GM19467 (cell line): ENCODE data around the gene NBPF3.
A peak's percentile ranks its signal among the peaks of the same experiment; 100 is the strongest.
"Not testable (repeated sequence)": the region's sequence is repeated elsewhere in the genome, so short reads cannot be mapped to it uniquely, and the experiment has no call there.

Source experiments
- ATAC-seq: cut with Tn5 transposase; IDR thresholded peaks from one replicate; pipeline ENCODE4 v1.9.1; 2021; ENCODE audit warnings: mild to moderate bottlenecking, moderate library complexity; ENCODE audit not compliant: unreplicated experiment

Gene NBPF3, protein sequence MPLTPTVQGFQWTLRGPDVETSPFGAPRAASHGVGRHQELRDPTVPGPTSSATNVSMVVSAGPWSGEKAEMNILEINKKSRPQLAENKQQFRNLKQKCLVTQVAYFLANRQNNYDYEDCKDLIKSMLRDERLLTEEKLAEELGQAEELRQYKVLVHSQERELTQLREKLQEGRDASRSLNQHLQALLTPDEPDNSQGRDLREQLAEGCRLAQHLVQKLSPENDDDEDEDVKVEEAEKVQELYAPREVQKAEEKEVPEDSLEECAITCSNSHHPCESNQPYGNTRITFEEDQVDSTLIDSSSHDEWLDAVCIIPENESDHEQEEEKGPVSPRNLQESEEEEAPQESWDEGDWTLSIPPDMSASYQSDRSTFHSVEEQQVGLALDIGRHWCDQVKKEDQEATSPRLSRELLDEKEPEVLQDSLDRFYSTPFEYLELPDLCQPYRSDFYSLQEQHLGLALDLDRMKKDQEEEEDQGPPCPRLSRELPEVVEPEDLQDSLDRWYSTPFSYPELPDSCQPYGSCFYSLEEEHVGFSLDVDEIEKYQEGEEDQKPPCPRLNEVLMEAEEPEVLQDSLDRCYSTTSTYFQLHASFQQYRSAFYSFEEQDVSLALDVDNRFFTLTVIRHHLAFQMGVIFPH

DNA sequence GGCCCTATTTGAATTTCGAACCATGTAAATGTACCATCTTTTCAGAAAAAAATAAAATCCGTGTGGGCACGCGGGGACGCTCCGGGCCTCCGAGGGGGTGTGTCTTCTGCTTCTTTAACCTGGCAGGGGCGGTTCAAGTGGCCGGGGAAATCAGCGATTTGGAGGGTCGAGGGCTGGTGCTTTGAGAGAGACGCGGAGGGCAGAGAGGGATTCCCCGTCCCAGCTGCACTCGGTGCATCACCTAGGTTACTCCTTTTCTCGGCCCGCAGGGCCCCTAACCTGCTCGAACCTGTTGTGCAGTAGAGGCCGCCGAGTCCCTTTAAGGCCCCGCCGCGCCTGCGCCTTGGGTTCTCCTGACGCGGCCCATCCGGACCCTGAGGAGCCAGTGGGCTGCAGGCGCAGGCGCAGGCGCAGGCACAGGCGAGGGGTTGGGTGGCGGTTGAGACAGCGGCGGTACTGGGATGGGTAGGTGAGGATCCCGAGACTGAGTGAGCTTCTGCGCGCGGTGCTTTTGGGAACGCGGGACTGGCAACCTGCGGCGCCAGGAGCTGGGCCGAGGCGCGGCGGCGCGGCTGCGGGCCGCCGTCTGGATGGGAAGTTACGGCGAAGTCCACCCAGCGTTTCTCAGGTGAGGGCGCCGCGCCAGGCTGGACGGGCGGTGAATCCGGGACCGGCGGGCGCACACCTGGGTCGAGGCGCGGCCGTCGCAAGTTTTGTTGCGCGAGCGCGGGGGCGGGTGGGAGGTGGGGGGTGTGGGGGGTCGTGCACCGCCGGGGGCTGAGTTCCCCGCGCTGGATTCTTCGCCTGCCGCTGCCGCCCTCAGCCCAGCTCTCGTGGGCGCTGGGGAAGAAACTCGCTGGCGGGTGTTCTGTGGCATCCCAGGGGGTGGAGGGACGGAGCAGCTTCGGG lies at the start of gene NBPF3:
Gene NBPF3, plus strand, starts transcription at position 417 of the 909 bp plus-strand sequence. CDS start 4,950 bp downstream, outside the sequence.
- ATAC-seq: peak; percentile 63

GRCh38 chr1:21391497-21391896 lies 48.4 kb upstream of the NBPF3 start:
- ATAC-seq: no peak

DNA sequence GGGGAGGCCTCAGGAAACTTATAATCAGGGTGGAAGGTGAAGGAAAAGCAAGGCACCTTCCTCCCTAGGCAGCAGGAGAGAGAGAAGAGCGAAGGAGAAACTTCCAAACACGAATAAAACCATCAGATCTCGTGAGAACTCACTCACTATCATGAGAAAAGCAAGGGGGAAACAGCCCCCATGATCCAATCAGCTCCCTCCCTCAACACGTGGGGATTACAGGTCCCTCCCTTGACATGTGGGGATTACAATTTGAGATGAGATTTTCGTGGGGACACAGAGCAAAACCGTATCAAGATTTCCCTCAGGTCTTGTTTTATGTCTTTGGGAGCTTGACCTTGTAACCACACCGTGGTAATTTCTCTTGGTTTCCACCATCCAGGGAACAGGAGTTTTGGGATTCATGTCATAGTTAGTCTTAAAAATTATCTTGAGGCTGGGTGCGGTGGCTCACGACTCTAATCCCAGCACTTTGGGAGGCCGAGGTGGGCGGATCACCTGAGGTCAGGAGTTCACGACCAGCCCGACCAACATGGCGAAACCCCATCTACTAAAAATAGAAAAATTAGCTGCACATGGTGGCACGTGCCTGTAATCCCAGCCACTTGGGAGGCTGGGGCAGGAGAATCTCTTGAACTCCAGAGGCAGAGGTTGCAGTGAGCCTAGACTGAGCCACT lies 47.2 kb upstream of the NBPF3 start:
- ATAC-seq: no peak

GRCh38 chr1:21396516-21396915 lies 43.4 kb upstream of the NBPF3 start:
- ATAC-seq: no peak

GRCh38 chr1:21397813-21398188 lies 42.1 kb upstream of the NBPF3 start:
- no peak for ATAC-seq

DNA sequence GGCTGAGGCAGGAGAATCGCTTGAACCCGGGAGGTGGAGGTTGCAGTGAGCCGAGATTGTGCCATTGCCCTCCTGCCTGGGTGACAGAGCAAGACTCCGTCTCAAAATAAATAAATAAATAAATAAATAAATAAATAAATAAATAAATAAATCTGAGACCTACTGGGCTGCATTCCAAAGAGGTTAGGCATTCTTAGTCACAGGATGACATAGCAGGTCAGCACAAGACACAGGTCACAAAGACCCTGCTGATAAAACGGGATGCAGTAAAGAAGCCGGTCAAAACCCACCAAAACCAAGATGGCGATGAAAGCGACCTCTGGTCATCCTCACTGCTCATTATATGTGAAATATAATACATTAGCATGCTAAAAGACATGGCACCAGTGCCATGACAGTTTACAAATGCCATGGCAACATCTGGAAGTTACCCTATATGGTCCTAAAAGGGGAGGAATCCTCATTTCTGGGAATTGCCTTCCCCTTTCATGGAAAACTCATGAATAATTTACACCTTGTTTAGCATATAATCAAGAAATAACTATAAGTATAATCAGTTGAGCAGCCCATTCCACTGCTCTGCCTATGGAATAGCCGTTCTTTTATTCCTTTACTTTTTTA lies 38.1 kb upstream of the NBPF3 start:
- ATAC-seq: not testable (repeated sequence)

GRCh38 chr1:21406659-21407058 lies 33.3 kb upstream of the NBPF3 start:
- ATAC-seq: no peak

DNA sequence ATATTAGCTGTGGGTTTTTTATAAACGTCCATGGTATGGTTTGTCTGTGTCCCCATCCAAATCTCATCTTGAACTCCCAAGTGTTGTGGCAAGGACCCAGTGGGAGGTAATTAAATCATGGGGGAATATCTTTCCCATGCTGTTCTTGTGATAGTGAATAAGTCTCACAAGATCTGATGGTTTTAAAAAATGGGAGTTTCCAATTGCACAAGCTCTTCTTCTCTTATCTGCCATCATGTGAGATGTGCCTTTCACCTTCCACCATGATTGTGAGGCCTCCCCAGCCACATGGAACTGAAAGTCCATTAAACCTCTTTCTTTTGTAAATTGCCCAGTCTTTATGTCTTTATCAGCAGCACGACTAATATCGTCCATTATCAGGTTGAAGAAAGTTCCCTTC lies 30.0 kb upstream of the NBPF3 start:
- not testable (repeated sequence) for ATAC-seq

DNA sequence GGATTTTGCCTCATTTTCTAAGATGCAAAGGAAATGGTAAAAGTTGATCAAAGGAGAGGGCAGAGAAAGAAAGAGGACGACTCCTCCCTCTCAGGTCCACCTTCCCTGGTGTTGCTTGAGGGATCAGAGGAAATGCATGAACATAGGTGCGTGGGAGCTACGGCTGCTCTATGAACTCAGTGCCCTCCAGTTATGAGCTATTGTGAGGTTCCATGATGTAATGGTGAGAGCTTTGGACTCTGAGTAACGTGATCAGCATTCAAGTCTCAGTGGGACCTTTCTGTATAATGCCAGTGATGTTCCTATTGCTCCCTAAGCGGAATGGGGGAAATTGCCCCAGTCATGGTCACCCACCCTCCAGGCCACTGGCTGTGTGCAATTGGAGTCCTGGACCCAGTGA lies 25.9 kb upstream of the NBPF3 start:
- no peak for ATAC-seq

- not testable (repeated sequence) for ATAC-seq
Observed at GRCh38 chr1:21420378-21420777, 19.6 kb upstream of the NBPF3 start.

DNA sequence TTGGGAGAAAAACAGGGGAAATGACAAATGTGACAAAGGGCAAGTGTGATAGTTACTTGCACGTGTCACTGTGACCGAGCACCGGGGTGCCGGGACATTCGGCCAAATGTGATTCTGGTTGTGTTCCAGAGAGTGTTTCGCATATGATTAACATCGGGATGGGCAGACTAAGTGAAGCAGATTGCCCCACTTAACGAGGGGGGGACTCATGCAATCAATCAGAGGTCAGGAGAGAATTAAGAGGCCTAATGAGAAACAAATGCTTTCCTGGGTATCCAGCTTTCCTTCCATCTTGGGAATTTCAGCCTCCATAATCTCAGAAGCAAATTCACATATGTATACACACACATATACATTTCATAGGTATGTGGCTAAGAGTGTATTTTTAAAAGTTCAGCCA lies 18.6 kb upstream of the NBPF3 start:
- not testable (repeated sequence) for ATAC-seq

- ATAC-seq: not testable (repeated sequence)
Observed at GRCh38 chr1:21427798-21428480, 12.0 kb upstream of the NBPF3 start.

- not testable (repeated sequence) for ATAC-seq
Observed at GRCh38 chr1:21428481-21429073, 11.4 kb upstream of the NBPF3 start.

DNA sequence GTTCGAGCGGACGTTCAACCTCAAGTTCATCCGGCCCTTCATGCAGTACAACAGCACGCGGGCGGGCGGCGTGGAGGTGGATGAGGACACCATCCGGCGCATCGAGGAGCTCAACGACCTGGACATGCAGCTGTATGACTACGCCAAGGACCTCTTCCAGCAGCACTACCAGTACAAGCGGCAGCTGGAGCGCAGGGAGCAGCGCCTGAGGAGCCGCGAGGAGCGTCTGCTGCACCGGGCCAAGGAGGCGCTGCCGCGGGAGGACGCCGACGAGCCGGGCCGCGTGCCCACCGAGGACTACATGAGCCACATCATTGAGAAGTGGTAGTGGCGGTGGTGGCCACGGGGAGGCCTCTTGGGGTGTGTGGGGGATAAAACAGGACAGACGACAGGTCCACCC lies 10.7 kb upstream of the NBPF3 start:
- ATAC-seq: not testable (repeated sequence)

GRCh38 chr1:21430875-21431274 lies 9.1 kb upstream of the NBPF3 start:
- not testable (repeated sequence) for ATAC-seq

DNA sequence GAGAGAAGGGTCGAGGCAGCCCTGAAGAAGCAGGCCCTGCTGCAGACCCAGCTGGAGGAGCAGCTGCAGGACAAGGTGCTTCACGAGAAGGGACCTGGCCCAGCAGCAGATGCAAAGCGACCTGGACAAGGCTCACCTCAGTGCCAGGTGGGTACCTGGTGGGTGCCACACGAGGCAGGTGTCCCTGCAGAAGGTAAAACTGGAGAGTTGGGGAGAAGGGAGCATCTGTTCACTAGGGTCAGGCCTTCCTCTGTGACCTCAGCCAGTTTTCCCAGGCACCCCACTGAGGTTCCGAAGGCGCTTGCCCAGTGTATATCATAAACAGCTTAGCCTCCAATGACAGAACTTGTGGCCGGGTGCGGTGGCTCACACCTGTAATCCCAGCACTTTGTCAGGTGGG lies 5.5 kb upstream of the NBPF3 start:
- no peak for ATAC-seq

GRCh38 chr1:21435646-21436487 lies 4.1 kb upstream of the NBPF3 start:
- no peak for ATAC-seq
